ENCODE measurements around the gene HIVEP3. TPM values are rescaled to one million over a fixed set of nuclear protein-coding genes. Genes with fewer than 3 reads are reported as not detected.

The HIVEP3 gene
- total and polyA plus RNA-seq, 2 of the 13 experiments (the other 11 are each of a cell fraction or from before 2014, with no cell fraction given): 0.05 TPM; not detected in 1

GRCh38 chr1:41675401-41675800, 243.3 kb downstream of the HIVEP3 start (continued):
- TF ChIP-seq ZBTB2 (CRISPR knock-in tag; IDR thresholded peaks at IDR 0.05; ENCODE audit: low read depth) (no peak), CBFB (CRISPR knock-in tag; IDR thresholded peaks at IDR 0.05) (no peak), SCMH1 (CRISPR knock-in tag; IDR thresholded peaks at IDR 0.05; ENCODE audit: borderline replicate concordance) (no peak), POLR2G (IDR thresholded peaks at IDR 0.05; ENCODE audit: low read depth, low read length) (no peak), ZNF772 (CRISPR knock-in tag; IDR thresholded peaks at IDR 0.05) (no peak), ZNF121 (CRISPR knock-in tag; IDR thresholded peaks at IDR 0.05) (no peak), SMYD3 (CRISPR knock-in tag; IDR thresholded peaks at IDR 0.05) (no peak)
- TF ChIP-seq, protein P1, sequence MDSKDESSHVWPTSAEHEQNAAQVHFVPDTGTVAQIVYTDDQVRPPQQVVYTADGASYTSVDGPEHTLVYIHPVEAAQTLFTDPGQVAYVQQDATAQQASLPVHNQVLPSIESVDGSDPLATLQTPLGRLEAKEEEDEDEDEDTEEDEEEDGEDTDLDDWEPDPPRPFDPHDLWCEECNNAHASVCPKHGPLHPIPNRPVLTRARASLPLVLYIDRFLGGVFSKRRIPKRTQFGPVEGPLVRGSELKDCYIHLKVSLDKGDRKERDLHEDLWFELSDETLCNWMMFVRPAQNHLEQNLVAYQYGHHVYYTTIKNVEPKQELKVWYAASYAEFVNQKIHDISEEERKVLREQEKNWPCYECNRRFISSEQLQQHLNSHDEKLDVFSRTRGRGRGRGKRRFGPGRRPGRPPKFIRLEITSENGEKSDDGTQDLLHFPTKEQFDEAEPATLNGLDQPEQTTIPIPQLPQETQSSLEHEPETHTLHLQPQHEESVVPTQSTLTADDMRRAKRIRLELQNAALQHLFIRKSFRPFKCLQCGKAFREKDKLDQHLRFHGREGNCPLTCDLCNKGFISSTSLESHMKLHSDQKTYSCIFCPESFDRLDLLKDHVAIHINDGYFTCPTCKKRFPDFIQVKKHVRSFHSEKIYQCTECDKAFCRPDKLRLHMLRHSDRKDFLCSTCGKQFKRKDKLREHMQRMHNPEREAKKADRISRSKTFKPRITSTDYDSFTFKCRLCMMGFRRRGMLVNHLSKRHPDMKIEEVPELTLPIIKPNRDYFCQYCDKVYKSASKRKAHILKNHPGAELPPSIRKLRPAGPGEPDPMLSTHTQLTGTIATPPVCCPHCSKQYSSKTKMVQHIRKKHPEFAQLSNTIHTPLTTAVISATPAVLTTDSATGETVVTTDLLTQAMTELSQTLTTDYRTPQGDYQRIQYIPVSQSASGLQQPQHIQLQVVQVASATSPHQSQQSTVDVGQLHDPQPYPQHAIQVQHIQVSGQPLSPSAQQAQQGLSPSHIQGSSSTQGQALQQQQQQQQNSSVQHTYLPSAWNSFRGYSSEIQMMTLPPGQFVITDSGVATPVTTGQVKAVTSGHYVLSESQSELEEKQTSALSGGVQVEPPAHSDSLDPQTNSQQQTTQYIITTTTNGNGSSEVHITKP (CRISPR knock-in tag; IDR thresholded peaks at IDR 0.05; ENCODE audit: low read depth): no peak

DNA sequence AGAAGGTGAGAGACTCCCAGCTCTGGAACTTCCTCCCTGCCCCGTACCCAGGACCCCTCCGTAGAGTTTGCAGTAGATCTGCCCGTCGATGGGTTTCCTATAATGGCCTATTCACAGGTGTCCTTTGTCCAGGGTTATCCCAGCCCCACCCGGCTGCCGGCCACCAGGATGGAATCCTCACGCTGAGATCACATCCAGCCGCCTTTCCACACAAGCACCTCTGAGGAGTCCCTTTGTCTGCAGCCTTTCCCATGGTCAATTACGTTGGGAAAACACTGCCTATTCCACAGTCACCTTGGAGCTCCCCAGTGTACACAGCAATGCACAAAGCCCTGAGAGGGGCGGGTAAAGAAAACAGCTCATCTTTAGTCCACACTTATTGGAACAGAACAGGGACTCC, 244.2 kb downstream of the HIVEP3 start:
- Histone ChIP-seq H3K4me2 (ENCODE audit: low read depth, low read length) (no peak overlapping the region), H3K27ac (ENCODE audit: extremely low read length, insufficient read depth, low read length) (no peak overlapping the region), H3K4me3 (replicated peaks in 1 of 3; ENCODE audit: insufficient read depth in 1 of 3, low read depth in 2 of 3, low read length in 3 of 3) (no peak overlapping the region), H3K4me1 (ENCODE audit: insufficient read depth, low read length) (no peaks in the 10 kb centered on the region), H3K9ac (ENCODE audit: insufficient read depth, low read depth, low read length) (no peak overlapping the region), H2AFZ (ENCODE audit: low read length) (no peak overlapping the region), H4K20me1 (ENCODE audit: insufficient read depth, low read length) (no peaks in the 10 kb centered on the region), H3K9me3 (ENCODE audit: low read length) (no peaks in the 10 kb centered on the region), H3K27me3 (ENCODE audit: control insufficient read depth in 1 of 2, insufficient read depth in 2 of 2, low read length in 2 of 2) (peaks cover 0 to 19% of the 10 kb centered on the region in 2 experiments; a peak in 3 of 5 replicates), H3K36me3 (replicated peaks in 1 of 2; ENCODE audit: control insufficient read depth in 1 of 2, insufficient read depth in 2 of 2, low read length in 2 of 2) (no peaks in the 10 kb centered on the region), H3K79me2 (ENCODE audit: insufficient read depth, low read length) (no peaks in the 10 kb centered on the region)
- ATAC-seq (no peak), FAIRE-seq (no peak), DNase-seq (ENCODE audit: low spot score) (no peak)
- in situ Hi-C loops (cut with HindIII; ENCODE audit: extremely low pct_ligation_motif_present, low pct_unique_long_range_greater_than_20kb) (no loop called here), intact Hi-C loops (cut with micrococcal nuclease; ENCODE audit: unreplicated experiment) (no loop called here)
- BruUV-seq (replicated peaks): no TSS peak
- ChIA-PET CTCF (ENCODE audit: low intra/inter-chr PET ratio, low total read pairs) (no interaction called here), POLR2A (no interaction called here)
- WGBS (ENCODE audit: low lambda C conversion rate): 35% methylated on average over 6 of the region's 10 CpGs
- no peak for TF ChIP-seq ZIK1 (CRISPR knock-in tag; IDR thresholded peaks at IDR 0.05; ENCODE audit: borderline replicate concordance, low read depth)
- TF ChIP-seq CEBPB (IDR thresholded peaks at IDR 0.05; ENCODE audit: borderline replicate concordance, low read depth, low read length): no peak
- no peak for TF ChIP-seq KLF11 (CRISPR knock-in tag; IDR thresholded peaks at IDR 0.05)
- TF ChIP-seq ZBTB21 (CRISPR knock-in tag; IDR thresholded peaks at IDR 0.05): no peak
- TF ChIP-seq PAX8 (CRISPR knock-in tag; IDR thresholded peaks at IDR 0.05; ENCODE audit: borderline replicate concordance): no peak
- no peak for TF ChIP-seq CENPBD1 (CRISPR knock-in tag; IDR thresholded peaks at IDR 0.05; ENCODE audit: borderline replicate concordance, low read depth)
- TF ChIP-seq ZBTB8A (CRISPR knock-in tag; IDR thresholded peaks at IDR 0.05; ENCODE audit: borderline replicate concordance, low read depth): no peak
- no peak for TF ChIP-seq NPAS2 (CRISPR knock-in tag; IDR thresholded peaks at IDR 0.05; ENCODE audit: borderline replicate concordance)
- TF ChIP-seq, protein P2, sequence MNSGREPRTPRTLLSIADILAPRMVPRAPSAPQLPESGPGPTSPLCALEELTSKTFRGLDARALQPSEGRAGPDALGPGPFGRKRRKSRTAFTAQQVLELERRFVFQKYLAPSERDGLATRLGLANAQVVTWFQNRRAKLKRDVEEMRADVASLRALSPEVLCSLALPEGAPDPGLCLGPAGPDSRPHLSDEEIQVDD (CRISPR knock-in tag; IDR thresholded peaks at IDR 0.05; ENCODE audit: borderline replicate concordance): no peak
- TF ChIP-seq TEF (CRISPR knock-in tag; IDR thresholded peaks at IDR 0.05): no peak

Measured in HepG2 (cell line).